Activated T-cell treated with anti-CD3 and anti-CD28 coated beads, Interleukin-2, amount 50 U/mL, for 72 hours (primary cell): ENCODE measurements around the gene CYP51A1. TPM values are rescaled to one million over a fixed set of nuclear protein-coding genes. Genes with fewer than 3 reads are reported as not detected.
"Not testable (repeated sequence)": the region's sequence is repeated elsewhere in the genome, so short reads cannot be mapped to it uniquely, and the experiment has no call there.

Experiments
- ATAC-seq, 2 donors: fragments of 150-1000 bp; cut with Tn5 transposase; replicated peaks in 1 of 2; 2 replicates each; pipeline ENCODE4 v1.10.0; 2021; ENCODE audit warnings: moderate library complexity in 2 of 2, mild to moderate bottlenecking in 1 of 2
- DNase-seq, 2 donors: peaks; one replicate each; pipeline ENCODE4 v3.0.0; 2021 to 2022; ENCODE audit warnings: mixed read lengths in 1 of 2
- H3K27ac Mint-ChIP-seq: one replicate; pipeline ENCODE4 v1.8.0; 2022; ENCODE audit warnings: mild to moderate bottlenecking, moderate library complexity, mixed read lengths
- H3K27me3 Mint-ChIP-seq: one replicate; pipeline ENCODE4 v1.8.0; 2022; ENCODE audit warnings: low read depth, mixed read lengths
- H3K36me3 Mint-ChIP-seq, 2 donors: one replicate each; pipeline ENCODE4 v1.8.0; 2022; ENCODE audit warnings: mixed read lengths in 2 of 2, mild to moderate bottlenecking in 1 of 2; ENCODE audit not compliant: insufficient read depth in 2 of 2
- H3K4me1 Mint-ChIP-seq: one replicate; pipeline ENCODE4 v1.8.0; 2022; ENCODE audit warnings: low read depth, mixed read lengths
- H3K4me3 Mint-ChIP-seq, 2 donors: one replicate each; pipeline ENCODE4 v1.8.0; 2022; ENCODE audit warnings: mild to moderate bottlenecking in 2 of 2, mixed read lengths in 2 of 2, moderate library complexity in 2 of 2
- H3K9me3 Mint-ChIP-seq, 2 donors: one replicate each; pipeline ENCODE4 v1.8.0; 2022; ENCODE audit warnings: mixed read lengths in 2 of 2
- total RNA-seq, 2 donors: library from RNA; stranded (reverse); gene quantifications; one replicate each; pipeline ENCODE4 v1.2.3, GENCODE V29; 2022

Gene CYP51A1
- total RNA-seq, 2 donors from 2014 or later, result 29.8 to 29.9 TPM

- H3K4me3 Mint-ChIP-seq, result no peak overlapping the region
- H3K36me3 Mint-ChIP-seq, result peaks cover 0 to 9% of the 10 kb centered on the region in 2 donors
- ATAC-seq, result no peak
- no peaks in the 10 kb centered on the region for H3K9me3 Mint-ChIP-seq
- DNase-seq, result no peak
- H3K27ac Mint-ChIP-seq, result no peak overlapping the region
- H3K27me3 Mint-ChIP-seq, result no peaks in the 10 kb centered on the region
- H3K4me1 Mint-ChIP-seq, result no peaks in the 10 kb centered on the region
Measured at GRCh38 chr7:92108821-92109220, 25.5 kb downstream of the CYP51A1 start.

GRCh38 chr7:92102862-92103261 is 31.4 kb downstream of the CYP51A1 start:
- ATAC-seq, H3K36me3 Mint-ChIP-seq, H3K4me3 Mint-ChIP-seq, H3K27me3 Mint-ChIP-seq, H3K4me1 Mint-ChIP-seq, DNase-seq, H3K9me3 Mint-ChIP-seq, H3K27ac Mint-ChIP-seq: not testable (repeated sequence)

- H3K9me3 Mint-ChIP-seq, result no peaks in the 10 kb centered on the region
- DNase-seq, result no peak
- ATAC-seq, result no peak
- H3K4me1 Mint-ChIP-seq, result no peaks in the 10 kb centered on the region
- H3K36me3 Mint-ChIP-seq, result peaks cover 0 to 8% of the 10 kb centered on the region in 2 donors
- no peak overlapping the region for H3K4me3 Mint-ChIP-seq
- H3K27me3 Mint-ChIP-seq, result no peaks in the 10 kb centered on the region
- H3K27ac Mint-ChIP-seq, result peak overlapping the region; percentile 44
Measured at GRCh38 chr7:92100534-92100933, 33.7 kb downstream of the CYP51A1 start.

- no peak overlapping the region for H3K4me3 Mint-ChIP-seq
- H3K9me3 Mint-ChIP-seq, result no peaks in the 10 kb centered on the region
- no peaks in the 10 kb centered on the region for H3K4me1 Mint-ChIP-seq
- DNase-seq (no peak), ATAC-seq (no peak)
- peaks cover 2 to 10% of the 10 kb centered on the region in 2 donors for H3K36me3 Mint-ChIP-seq
- no peaks in the 10 kb centered on the region for H3K27me3 Mint-ChIP-seq
- H3K27ac Mint-ChIP-seq, result no peak overlapping the region
Measured at GRCh38 chr7:92095380-92095779, 38.9 kb downstream of the CYP51A1 start.

GRCh38 chr7:92092210-92092609 is 42.1 kb downstream of the CYP51A1 start:
- H3K4me3 Mint-ChIP-seq, result no peak overlapping the region
- H3K9me3 Mint-ChIP-seq, result peaks cover 0 to 2% of the 10 kb centered on the region in 2 donors
- ATAC-seq, result no peak
- no peaks in the 10 kb centered on the region for H3K27me3 Mint-ChIP-seq
- H3K36me3 Mint-ChIP-seq, result peaks cover 2 to 10% of the 10 kb centered on the region in 2 donors
- H3K27ac Mint-ChIP-seq, result no peak overlapping the region
- no peaks in the 10 kb centered on the region for H3K4me1 Mint-ChIP-seq
- no peak for DNase-seq

GRCh38 chr7:92088266-92088665 is 46.0 kb downstream of the CYP51A1 start:
- DNase-seq, result no peak
- Mint-ChIP-seq H3K36me3 (peaks cover 2 to 20% of the 10 kb centered on the region in 2 donors), H3K27me3 (no peaks in the 10 kb centered on the region), H3K4me3 (no peak overlapping the region), H3K27ac (peak overlapping the region; percentile 54), H3K9me3 (peaks cover 0 to 2% of the 10 kb centered on the region in 2 donors), H3K4me1 (no peaks in the 10 kb centered on the region)
- no peak for ATAC-seq

GRCh38 chr7:92083922-92084321 is 50.4 kb downstream of the CYP51A1 start:
- not testable (repeated sequence) for DNase-seq, H3K27me3 Mint-ChIP-seq, H3K9me3 Mint-ChIP-seq, ATAC-seq, H3K4me3 Mint-ChIP-seq, H3K27ac Mint-ChIP-seq, H3K4me1 Mint-ChIP-seq
- peaks cover 2 to 18% of the 10 kb centered on the region in 2 donors for H3K36me3 Mint-ChIP-seq

- H3K36me3 Mint-ChIP-seq, result peaks cover 2 to 3% of the 10 kb centered on the region in 2 donors
- peaks cover 5% of the 10 kb centered on the region for H3K4me1 Mint-ChIP-seq
- no peaks in the 10 kb centered on the region for H3K9me3 Mint-ChIP-seq
- H3K27me3 Mint-ChIP-seq, result no peaks in the 10 kb centered on the region
- no peak overlapping the region for H3K27ac Mint-ChIP-seq
- DNase-seq, result no peak
- no peak for ATAC-seq
- no peak overlapping the region for H3K4me3 Mint-ChIP-seq
Measured at GRCh38 chr7:92076509-92076908, 57.8 kb downstream of the CYP51A1 start.

- peak; percentile 83 to 99 for ATAC-seq
- Mint-ChIP-seq H3K9me3 (no peaks in the 10 kb centered on the region), H3K36me3 (peaks cover 2 to 3% of the 10 kb centered on the region in 2 donors), H3K27ac (peak overlapping the region; percentile 38), H3K4me3 (no peak overlapping the region), H3K27me3 (no peaks in the 10 kb centered on the region), H3K4me1 (peaks cover 5% of the 10 kb centered on the region)
- peak in 1 of 2 donors; percentile 7 for DNase-seq
Measured at GRCh38 chr7:92075455-92076158, 58.7 kb downstream of the CYP51A1 start.

GRCh38 chr7:92072708-92073107 is 61.6 kb downstream of the CYP51A1 start:
- Mint-ChIP-seq H3K9me3 (no peaks in the 10 kb centered on the region), H3K27ac (no peak overlapping the region), H3K4me1 (peaks cover 5% of the 10 kb centered on the region), H3K27me3 (no peaks in the 10 kb centered on the region), H3K36me3 (peaks cover 4 to 5% of the 10 kb centered on the region in 2 donors), H3K4me3 (no peak overlapping the region)
- no peak for DNase-seq
- ATAC-seq, result no peak

- no peaks in the 10 kb centered on the region for H3K27me3 Mint-ChIP-seq
- H3K27ac Mint-ChIP-seq, result peak overlapping the region; percentile 56
- peaks cover 4 to 8% of the 10 kb centered on the region in 2 donors for H3K36me3 Mint-ChIP-seq
- H3K9me3 Mint-ChIP-seq, result no peaks in the 10 kb centered on the region
- ATAC-seq (no peak), DNase-seq (no peak)
- H3K4me3 Mint-ChIP-seq, result no peak overlapping the region
- H3K4me1 Mint-ChIP-seq, result peaks cover 5% of the 10 kb centered on the region
Measured at GRCh38 chr7:92072121-92072520, 62.2 kb downstream of the CYP51A1 start.

- H3K4me1 Mint-ChIP-seq, result peaks cover 5% of the 10 kb centered on the region
- H3K27me3 Mint-ChIP-seq, result no peaks in the 10 kb centered on the region
- peaks cover 4 to 10% of the 10 kb centered on the region in 2 donors for H3K36me3 Mint-ChIP-seq
- no peak overlapping the region for H3K27ac Mint-ChIP-seq
- no peak for DNase-seq
- H3K4me3 Mint-ChIP-seq, result no peak overlapping the region
- ATAC-seq, result no peak
- no peaks in the 10 kb centered on the region for H3K9me3 Mint-ChIP-seq
Measured at GRCh38 chr7:92071032-92071431, 63.2 kb downstream of the CYP51A1 start.

GRCh38 chr7:92064438-92065029 is 69.7 kb downstream of the CYP51A1 start:
- DNase-seq (no peak), ATAC-seq (no peak)
- Mint-ChIP-seq H3K36me3 (peaks cover 0 to 7% of the 10 kb centered on the region in 2 donors), H3K4me3 (no peak overlapping the region), H3K27me3 (no peaks in the 10 kb centered on the region), H3K27ac (no peak overlapping the region), H3K9me3 (no peaks in the 10 kb centered on the region), H3K4me1 (no peaks in the 10 kb centered on the region)
